ENCODE results near the gene LINGO1.

Gene LINGO1

GRCh38 chr15:77595231-77595630 lies 37.5 kb downstream of the LINGO1 start:
- in situ Hi-C loops (cut with HindIII; ENCODE audit: low sequenced_read_pairs): no loop called here
- H3K4me3 ChIP-seq (ENCODE audit: low read depth, low read length): no peak overlapping the region
- no peak for DNase-seq (ENCODE audit: low read depth, low spot score)
- no peak for TF ChIP-seq CTCF (IDR thresholded peaks at IDR 0.05; ENCODE audit: low read depth, low read length)

- DNase-seq (ENCODE audit: low read depth, low spot score): no peak
- no peak for TF ChIP-seq CTCF (IDR thresholded peaks at IDR 0.05; ENCODE audit: low read depth, low read length)
- in situ Hi-C loops (cut with HindIII; ENCODE audit: low sequenced_read_pairs): no loop called here
- no peak overlapping the region for H3K4me3 ChIP-seq (ENCODE audit: low read depth, low read length)
These were observed 40.0 kb downstream of the LINGO1 start for GRCh38 chr15:77592758-77593157.

- DNase-seq (ENCODE audit: low read depth, low spot score): no peak
- TF ChIP-seq CTCF (IDR thresholded peaks at IDR 0.05; ENCODE audit: low read depth, low read length): no peak
- in situ Hi-C loops (cut with HindIII; ENCODE audit: low sequenced_read_pairs): no loop called here
- H3K4me3 ChIP-seq (ENCODE audit: low read depth, low read length): no peak overlapping the region
These were observed 40.6 kb downstream of the LINGO1 start for GRCh38 chr15:77591968-77592613.

GRCh38 chr15:77589839-77590238 lies 42.9 kb downstream of the LINGO1 start:
- in situ Hi-C loops (cut with HindIII; ENCODE audit: low sequenced_read_pairs): no loop called here
- no peak for DNase-seq (ENCODE audit: low read depth, low spot score)
- TF ChIP-seq CTCF (IDR thresholded peaks at IDR 0.05; ENCODE audit: low read depth, low read length): no peak
- H3K4me3 ChIP-seq (ENCODE audit: low read depth, low read length): no peak overlapping the region

GRCh38 chr15:77588126-77588525 lies 44.6 kb downstream of the LINGO1 start:
- DNase-seq (ENCODE audit: low read depth, low spot score): no peak
- no peak for TF ChIP-seq CTCF (IDR thresholded peaks at IDR 0.05; ENCODE audit: low read depth, low read length)
- in situ Hi-C loops (cut with HindIII; ENCODE audit: low sequenced_read_pairs): no loop called here
- no peak overlapping the region for H3K4me3 ChIP-seq (ENCODE audit: low read depth, low read length)

GRCh38 chr15:77584691-77585090 lies 48.0 kb downstream of the LINGO1 start:
- TF ChIP-seq CTCF (IDR thresholded peaks at IDR 0.05; ENCODE audit: low read depth, low read length): no peak
- DNase-seq (ENCODE audit: low read depth, low spot score): no peak
- in situ Hi-C loops (cut with HindIII; ENCODE audit: low sequenced_read_pairs): no loop called here
- H3K4me3 ChIP-seq (ENCODE audit: low read depth, low read length): no peak overlapping the region
